MM.1S (cell line): ENCODE measurements around the gene POLR3E.
"Not testable (repeated sequence)": the region's sequence is repeated elsewhere in the genome, so short reads cannot be mapped to it uniquely, and the experiment has no call there.

ENCODE experiments used
- DNase-seq: peaks from one replicate; pipeline ENCODE4 v3.0.0-alpha.2; 2015
- H2AFZ ChIP-seq: fragments of 300-600 bp; sonication (generic); 2 replicates; pipeline ENCODE4 v1.6.0; 2016; ENCODE audit warnings: antibody characterized with exemption, low read length
- H3F3A ChIP-seq: fragments of 300-600 bp; sonication (generic); 2 replicates; pipeline ENCODE4 v1.6.1; 2016; ENCODE audit warnings: mild to moderate bottlenecking, antibody characterized with exemption, low read length, moderate library complexity, mixed read lengths; ENCODE audit not compliant: insufficient read depth
- H3K27ac ChIP-seq: fragments of 300-600 bp; sonication (generic); 2 replicates; pipeline ENCODE4 v1.5.1; 2016; ENCODE audit warnings: mild to moderate bottlenecking, low read length
- H3K27me3 ChIP-seq: fragments of 300-600 bp; sonication (generic); replicated peaks from 2 replicates; pipeline ENCODE4 v1.6.0; 2016; ENCODE audit warnings: low read length; ENCODE audit not compliant: insufficient read depth
- H3K36me3 ChIP-seq: fragments of 300-600 bp; sonication (generic); replicated peaks from 2 replicates; pipeline ENCODE4 v1.6.1; 2016; ENCODE audit warnings: mild to moderate bottlenecking, low read length, mixed read lengths; ENCODE audit not compliant: insufficient read depth
- H3K4me1 ChIP-seq: fragments of 300-600 bp; sonication (generic); 2 replicates; pipeline ENCODE4 v1.6.1; 2016; ENCODE audit warnings: low read length, mixed read lengths
- H3K4me2 ChIP-seq: fragments of 300-600 bp; sonication (generic); 2 replicates; pipeline ENCODE4 v1.6.0; 2016; ENCODE audit warnings: low read depth, low read length
- H3K4me3 ChIP-seq: fragments of 300-600 bp; sonication (generic); 2 replicates; pipeline ENCODE4 v1.5.1; 2016; ENCODE audit warnings: low read length, mixed read lengths
- H3K79me2 ChIP-seq: fragments of 300-600 bp; sonication (generic); 2 replicates; pipeline ENCODE4 v1.6.1; 2016; ENCODE audit warnings: mixed run types, low read length, mixed read lengths
- H3K9ac ChIP-seq: fragments of 300-600 bp; sonication (generic); 2 replicates; pipeline ENCODE4 v1.6.1; 2016; ENCODE audit warnings: low read length, mixed read lengths
- H3K9me2 ChIP-seq: fragments of 300-600 bp; sonication (generic); replicated peaks from 2 replicates; pipeline ENCODE4 v1.6.1; 2016; ENCODE audit warnings: mild to moderate bottlenecking, low read length, mixed read lengths; ENCODE audit not compliant: insufficient read depth
- H3K9me3 ChIP-seq: fragments of 300-600 bp; sonication (generic); replicated peaks from 2 replicates; pipeline ENCODE4 v1.6.1; 2016; ENCODE audit warnings: mild to moderate bottlenecking, low read length, mixed read lengths; ENCODE audit not compliant: insufficient read depth
- H4K20me1 ChIP-seq: fragments of 300-600 bp; sonication (generic); 2 replicates; pipeline ENCODE4 v1.6.1; 2016; ENCODE audit warnings: mild to moderate bottlenecking, low read length, moderate library complexity, mixed read lengths; ENCODE audit not compliant: insufficient read depth
- EZH2 ChIP-seq: fragments of 300-600 bp; sonication (generic); optimal IDR thresholded peaks from 2 replicates; pipeline ENCODE3; 2017; ENCODE audit warnings: low read depth, mild to moderate bottlenecking, antibody characterized with exemption, low read length, mixed read lengths
- EZH2phosphoT487 ChIP-seq: fragments of 300-600 bp; sonication (generic); IDR thresholded peaks from 2 replicates; pipeline ENCODE4 v1.6.1; 2018; ENCODE audit warnings: antibody characterized with exemption, low read length
- TF ChIP-seq, protein P1 (sequence below): fragments of 300-600 bp; sonication (generic); IDR thresholded peaks from 2 replicates; pipeline ENCODE4 v1.5.1; 2016; ENCODE audit warnings: antibody characterized with exemption, low read length, mixed read lengths

The POLR3E gene

DNA sequence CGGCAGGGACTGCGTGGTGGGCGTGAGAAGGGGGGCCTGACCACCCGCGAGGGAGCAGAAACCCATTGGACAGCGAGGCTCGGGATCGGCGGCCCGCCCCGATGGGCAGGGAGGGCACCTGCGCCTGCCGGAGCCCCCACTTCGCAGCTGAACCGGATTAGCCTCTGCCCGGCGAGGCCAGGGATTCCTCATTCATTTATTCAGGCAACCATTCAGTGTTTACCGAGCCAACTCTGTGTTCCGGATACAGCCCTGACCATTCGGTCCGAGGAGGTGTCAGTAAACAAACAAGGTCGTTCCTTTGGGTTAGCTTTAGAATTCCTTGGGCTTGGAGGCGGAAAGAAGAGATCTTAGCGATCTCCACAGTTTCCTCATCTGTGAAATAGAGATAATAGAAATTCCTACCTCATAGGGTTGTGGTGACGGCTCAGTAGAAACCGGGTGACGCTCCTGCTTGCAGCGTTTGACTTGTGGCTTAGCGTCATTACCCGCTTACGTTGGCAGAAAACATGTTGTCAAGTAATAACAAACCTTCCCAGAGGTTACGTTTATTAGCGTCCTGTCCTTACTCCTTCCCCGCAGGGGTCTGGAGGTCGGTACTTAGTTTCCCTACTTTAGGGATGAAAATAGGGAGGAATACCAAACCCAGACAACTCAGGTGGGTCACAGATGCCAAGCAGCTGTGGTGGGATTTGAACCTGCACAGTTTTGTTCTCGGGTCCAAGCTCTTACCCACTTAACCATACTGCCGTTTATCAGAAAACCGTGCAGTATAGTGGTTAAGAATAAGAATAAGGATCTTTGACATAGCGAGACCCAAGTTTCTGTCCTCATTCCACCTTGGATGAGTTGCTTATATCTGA is 893 bp downstream of the POLR3E start:
- Histone ChIP-seq H3F3A (peaks cover 21% of the 10 kb centered on the region), H3K9me2 (no peaks in the 10 kb centered on the region), H3K4me1 (peaks cover 7% of the 10 kb centered on the region; the same call in 1 of the 2 replicates), H3K4me3 (peak overlapping the region; percentile 96), H3K36me3 (0 out of 2 replicates have a peak, but pooled peaks cover 1% of the 10 kb centered on the region), H2AFZ (peak overlapping the region; percentile 47), H3K4me2 (peak overlapping the region; percentile 66), H3K9ac (peak overlapping the region; percentile 100), H3K9me3 (no peaks in the 10 kb centered on the region), H3K27ac (peak overlapping the region; percentile 99), H3K79me2 (peaks cover 58% of the 10 kb centered on the region), H3K27me3 (no peaks in the 10 kb centered on the region), H4K20me1 (peaks cover 17% of the 10 kb centered on the region; the same call in 1 of the 2 replicates)
- no peak for TF ChIP-seq EZH2phosphoT487
- TF ChIP-seq EZH2: no peak
- TF ChIP-seq, protein P1, sequence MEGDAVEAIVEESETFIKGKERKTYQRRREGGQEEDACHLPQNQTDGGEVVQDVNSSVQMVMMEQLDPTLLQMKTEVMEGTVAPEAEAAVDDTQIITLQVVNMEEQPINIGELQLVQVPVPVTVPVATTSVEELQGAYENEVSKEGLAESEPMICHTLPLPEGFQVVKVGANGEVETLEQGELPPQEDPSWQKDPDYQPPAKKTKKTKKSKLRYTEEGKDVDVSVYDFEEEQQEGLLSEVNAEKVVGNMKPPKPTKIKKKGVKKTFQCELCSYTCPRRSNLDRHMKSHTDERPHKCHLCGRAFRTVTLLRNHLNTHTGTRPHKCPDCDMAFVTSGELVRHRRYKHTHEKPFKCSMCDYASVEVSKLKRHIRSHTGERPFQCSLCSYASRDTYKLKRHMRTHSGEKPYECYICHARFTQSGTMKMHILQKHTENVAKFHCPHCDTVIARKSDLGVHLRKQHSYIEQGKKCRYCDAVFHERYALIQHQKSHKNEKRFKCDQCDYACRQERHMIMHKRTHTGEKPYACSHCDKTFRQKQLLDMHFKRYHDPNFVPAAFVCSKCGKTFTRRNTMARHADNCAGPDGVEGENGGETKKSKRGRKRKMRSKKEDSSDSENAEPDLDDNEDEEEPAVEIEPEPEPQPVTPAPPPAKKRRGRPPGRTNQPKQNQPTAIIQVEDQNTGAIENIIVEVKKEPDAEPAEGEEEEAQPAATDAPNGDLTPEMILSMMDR: no peak
- DNase-seq: peak; percentile 88

DNA sequence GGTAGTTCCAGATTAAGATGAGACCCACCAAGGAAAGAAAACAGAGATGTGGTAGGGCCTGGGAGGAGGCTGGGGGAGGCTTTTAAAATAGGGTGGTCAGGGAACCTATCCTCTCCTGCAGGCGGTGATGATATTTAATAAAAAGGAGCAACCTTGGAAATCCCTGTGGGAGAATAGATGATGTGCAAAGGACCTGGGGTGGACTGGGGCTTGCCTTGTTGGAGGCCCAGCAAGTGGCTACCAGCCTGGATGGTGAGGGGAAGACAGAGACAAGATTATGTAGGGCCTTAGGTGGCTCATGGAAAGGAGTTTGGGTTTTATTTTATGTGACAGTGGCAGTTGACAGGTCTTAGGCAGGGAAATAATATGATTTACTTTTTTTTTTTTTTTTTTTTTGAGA is 1.8 kb downstream of the POLR3E start:
- peaks cover 20% of the 10 kb centered on the region; the same call in 1 of the 2 replicates for H4K20me1 ChIP-seq
- peaks cover 7% of the 10 kb centered on the region; the same call in 1 of the 2 replicates for H3K4me1 ChIP-seq
- H3K9me3 ChIP-seq: no peaks in the 10 kb centered on the region
- H3K79me2 ChIP-seq: peaks cover 65% of the 10 kb centered on the region
- H3K9ac ChIP-seq: no peak overlapping the region
- H2AFZ ChIP-seq: no peak overlapping the region
- peak overlapping the region; percentile 99; the same call in 1 of the 2 replicates for H3K27ac ChIP-seq
- no peak for DNase-seq
- 0 out of 2 replicates have a peak overlapping the region, but pooled peaks have one; percentile 66 for H3K4me2 ChIP-seq
- TF ChIP-seq, protein P1: no peak
- TF ChIP-seq EZH2phosphoT487 (no peak), EZH2 (no peak)
- H3K4me3 ChIP-seq: no peak overlapping the region
- peaks cover 21% of the 10 kb centered on the region for H3F3A ChIP-seq
- no peaks in the 10 kb centered on the region for H3K9me2 ChIP-seq
- 0 out of 2 replicates have a peak, but pooled peaks cover 3% of the 10 kb centered on the region for H3K36me3 ChIP-seq
- no peaks in the 10 kb centered on the region for H3K27me3 ChIP-seq

DNA sequence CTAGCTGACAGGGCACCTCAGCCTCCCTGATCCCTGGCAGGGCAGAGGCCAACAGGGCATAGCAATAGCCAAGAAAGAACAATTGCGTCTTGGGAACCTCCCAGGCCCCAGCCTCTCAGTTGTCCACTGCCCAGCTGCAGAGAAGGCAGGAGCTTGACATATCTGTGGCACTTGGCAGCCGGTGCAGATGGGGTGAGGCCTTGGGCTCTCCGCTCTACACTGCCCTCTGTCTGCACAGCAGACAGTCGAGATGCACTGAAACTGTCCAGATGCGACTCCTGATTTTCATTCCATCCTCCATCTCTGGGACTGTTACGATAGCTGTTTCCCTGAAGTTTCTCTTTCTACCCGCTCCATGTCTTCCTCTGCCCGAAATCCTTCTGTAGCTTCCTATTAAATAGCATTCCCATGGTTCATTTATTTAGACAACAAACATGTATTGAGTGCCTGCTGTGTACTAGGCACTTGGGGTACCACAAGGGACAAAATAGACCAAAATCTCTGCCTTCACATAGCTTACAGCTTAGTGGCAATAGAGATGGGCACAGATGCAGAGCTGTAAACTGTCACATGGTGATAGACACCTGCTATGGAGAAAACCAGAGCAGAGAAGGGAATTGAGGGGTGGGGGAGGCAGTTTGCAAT is 3.3 kb downstream of the POLR3E start:
- Histone ChIP-seq H4K20me1 (peaks cover 22% of the 10 kb centered on the region; the same call in 1 of the 2 replicates), H3K4me1 (peaks cover 7% of the 10 kb centered on the region; the same call in 1 of the 2 replicates), H3F3A (peaks cover 21% of the 10 kb centered on the region), H3K79me2 (peaks cover 80% of the 10 kb centered on the region), H3K9me2 (no peaks in the 10 kb centered on the region), H2AFZ (no peak overlapping the region), H3K4me3 (no peak overlapping the region), H3K9me3 (no peaks in the 10 kb centered on the region), H3K27ac (no peak overlapping the region), H3K9ac (no peak overlapping the region), H3K4me2 (no peak overlapping the region), H3K36me3 (0 out of 2 replicates have a peak, but pooled peaks cover 3% of the 10 kb centered on the region), H3K27me3 (no peaks in the 10 kb centered on the region)
- DNase-seq: peak; percentile 45
- TF ChIP-seq, protein P1: peak; percentile 70
- TF ChIP-seq EZH2phosphoT487 (no peak), EZH2 (no peak)

DNA sequence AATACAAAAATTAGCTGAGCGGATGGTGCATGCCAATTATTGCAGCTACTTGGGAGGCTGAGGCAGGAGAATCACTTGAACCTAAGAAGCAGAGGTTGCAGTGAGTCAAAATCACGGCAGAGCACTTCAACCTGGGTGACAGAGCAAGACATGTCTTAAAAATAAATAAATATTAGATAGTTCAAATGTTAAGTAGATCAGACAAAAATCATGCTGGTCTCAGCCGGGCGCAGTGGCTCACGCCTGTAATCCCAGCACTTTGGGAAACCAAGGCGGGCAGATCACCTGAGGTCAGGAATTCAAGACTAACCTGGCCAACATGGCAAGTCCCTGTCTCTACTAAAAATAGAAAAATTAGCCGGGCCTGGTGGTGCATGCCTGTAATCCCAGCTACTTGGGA is 4.2 kb downstream of the POLR3E start:
- not testable (repeated sequence) for H3K9me2 ChIP-seq, DNase-seq, H3K27me3 ChIP-seq, H3K9ac ChIP-seq, H2AFZ ChIP-seq, H3K4me3 ChIP-seq, H3K4me2 ChIP-seq, H3K27ac ChIP-seq, H3K9me3 ChIP-seq, H3K4me1 ChIP-seq, H3K36me3 ChIP-seq
- Histone ChIP-seq H4K20me1 (peaks cover 22% of the 10 kb centered on the region; the same call in 1 of the 2 replicates), H3K79me2 (peaks cover 88% of the 10 kb centered on the region), H3F3A (peaks cover 16% of the 10 kb centered on the region)
